Naive thymus-derived CD4-positive, alpha-beta T cell (primary cell): ENCODE measurements around the gene MYO9B. TPM values are rescaled to one million over a fixed set of nuclear protein-coding genes. Genes with fewer than 3 reads are reported as not detected.

Experiments used
- ATAC-seq: fragments of 150-1000 bp; cut with Tn5 transposase; 2 replicates; pipeline ENCODE4 v1.10.0; 2021; ENCODE audit warnings: mild to moderate bottlenecking, moderate library complexity
- CTCF ChIA-PET: fragments of 350-600 bp; sonication (Branson Sonifier 250); formaldehyde crosslinking; loops from one replicate; lab custom pipeline; 2021; ENCODE audit warnings: antibody characterized with exemption; lab: Charles Lee
- POLR2A ChIA-PET: fragments of 350-600 bp; sonication (Branson Sonifier 250); formaldehyde crosslinking; loops from one replicate; lab custom pipeline; 2021; ENCODE audit warnings: antibody characterized with exemption, inconsistent platforms; lab: Charles Lee
- DNase-seq, 9 donors: peaks; one replicate each; pipeline versions ENCODE4 v3.0.0 to v3.0.0-alpha.2; 2020 to 2022; ENCODE audit warnings: mixed read lengths in 1 of 9
- H3K27ac ChIP-seq: one replicate; pipeline ENCODE4 v1.7.0; 2013; ENCODE audit warnings: mild to moderate bottlenecking, low read depth, low read length, moderate library complexity
- H3K27me3 ChIP-seq, 2 donors: one replicate each; pipeline ENCODE4 v1.7.0; 2013; ENCODE audit warnings: low read length in 2 of 2, mild to moderate bottlenecking in 2 of 2, moderate library complexity in 2 of 2; ENCODE audit not compliant: control insufficient read depth in 2 of 2, insufficient read depth in 2 of 2
- H3K36me3 ChIP-seq, 3 experiments: 1 replicate in 2 of 3; 2 replicates in 1 of 3; pipeline ENCODE4 v1.7.0; 2013; ENCODE audit warnings: low read length in 3 of 3, mild to moderate bottlenecking in 3 of 3, moderate library complexity in 1 of 3; ENCODE audit not compliant: insufficient read depth in 3 of 3, control insufficient read depth in 2 of 3
- H3K4me1 ChIP-seq, 2 donors: one replicate each; pipeline ENCODE4 v1.7.0; 2013; ENCODE audit warnings: low read length in 2 of 2, mild to moderate bottlenecking in 2 of 2, moderate library complexity in 1 of 2; ENCODE audit not compliant: control insufficient read depth in 2 of 2, insufficient read depth in 2 of 2
- H3K4me3 ChIP-seq: 2 replicates; pipeline ENCODE4 v1.7.0; 2013; ENCODE audit warnings: mild to moderate bottlenecking, low read length
- H3K9me3 ChIP-seq, 3 experiments: 1 replicate in 2 of 3; 2 replicates in 1 of 3; pipeline ENCODE4 v1.7.0; 2013; ENCODE audit warnings: low read length in 3 of 3; ENCODE audit not compliant: control insufficient read depth in 2 of 3
- H3K27ac Mint-ChIP-seq, 9 donors: one replicate each; pipeline ENCODE4 v1.8.0; 2020 to 2022; ENCODE audit warnings: mixed read lengths in 9 of 9, mild to moderate bottlenecking in 8 of 9, moderate library complexity in 5 of 9, inconsistent platforms in 2 of 9
- H3K27me3 Mint-ChIP-seq, 5 donors: one replicate each; pipeline ENCODE4 v1.8.0; 2021 to 2022; ENCODE audit warnings: mixed read lengths in 5 of 5, mild to moderate bottlenecking in 1 of 5
- H3K36me3 Mint-ChIP-seq, 5 donors: one replicate each; pipeline ENCODE4 v1.8.0; 2020 to 2022; ENCODE audit warnings: mixed read lengths in 5 of 5, mild to moderate bottlenecking in 3 of 5, inconsistent platforms in 1 of 5
- H3K4me1 Mint-ChIP-seq, 7 donors: one replicate each; pipeline ENCODE4 v1.8.0; 2020 to 2022; ENCODE audit warnings: mixed read lengths in 7 of 7, mild to moderate bottlenecking in 3 of 7, inconsistent platforms in 1 of 7
- H3K4me3 Mint-ChIP-seq, 10 donors: one replicate each; pipeline ENCODE4 v1.8.0; 2020 to 2022; ENCODE audit warnings: mild to moderate bottlenecking in 10 of 10, mixed read lengths in 10 of 10, moderate library complexity in 6 of 10, inconsistent platforms in 2 of 10
- H3K9me3 Mint-ChIP-seq, 11 donors: one replicate each; pipeline ENCODE4 v1.8.0; 2020 to 2022; ENCODE audit warnings: mixed read lengths in 11 of 11, mild to moderate bottlenecking in 4 of 11, inconsistent platforms in 1 of 11, moderate library complexity in 1 of 11
- intact Hi-C, 2 donors: fragments of 100-400 bp; cut with micrococcal nuclease; formaldehyde crosslinking; loops; one replicate each; pipeline ENCODE4 v1.15.1; 2023
- polyA plus RNA-seq, 2 donors: library from polyadenylated mRNA; unstranded; fragments of 300-500 nt; fragmentation: Illumina TruSeq; gene quantifications; one replicate each; pipeline ENCODE4 v1.2.3, GENCODE V29; 2021
- total RNA-seq, 6 experiments: library from RNA in 5 of 6; stranded (reverse) in 5 of 6; gene quantifications; 1 replicate in 5 of 6; 2 replicates in 1 of 6; pipeline ENCODE4 v1.2.3 and lab custom pipeline; 2021 to 2026

MYO9B gene
- total and polyA plus RNA-seq, 7 experiments from 2014 or later, result 5.6 to 297 (median 165) TPM

DNA sequence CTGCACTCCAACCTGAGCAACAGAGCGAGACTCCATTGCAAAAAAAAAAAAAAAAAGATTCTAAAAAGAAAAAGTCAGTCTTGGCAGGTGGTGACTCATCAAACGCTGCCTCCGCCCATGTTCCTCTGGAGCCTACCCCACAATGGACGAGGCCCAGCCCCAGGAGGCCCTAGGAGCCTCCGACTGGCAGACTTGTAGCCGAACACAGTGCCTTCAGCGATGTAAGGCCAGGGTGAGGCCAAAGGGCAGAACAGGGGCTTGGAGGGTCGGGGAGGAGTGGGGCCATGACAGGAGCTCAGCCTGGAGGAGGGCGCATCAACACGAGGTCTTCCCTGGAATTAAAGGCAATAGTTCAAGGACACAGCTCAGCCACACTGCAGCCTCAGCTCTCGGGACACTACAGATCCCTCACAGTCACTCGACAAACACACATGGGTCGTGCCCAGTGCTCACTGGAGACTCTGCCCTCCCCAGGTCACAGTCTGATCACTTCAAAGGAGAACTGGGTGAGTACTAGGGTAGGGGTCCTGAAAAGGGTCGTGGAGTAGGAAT lies 144.7 kb downstream of the MYO9B start:
- no peak overlapping the region for H3K4me3 Mint-ChIP-seq
- no peaks in the 10 kb centered on the region for H3K27me3 Mint-ChIP-seq
- no peak overlapping the region for H3K4me3 ChIP-seq
- H3K27ac Mint-ChIP-seq, result peak overlapping the region in 1 of 9 donors; percentile 25
- CTCF ChIA-PET, result no interaction called here
- H3K9me3 Mint-ChIP-seq, result peaks cover 0 to 2% (median 0%) of the 10 kb centered on the region in 11 donors
- H3K27ac ChIP-seq, result no peak overlapping the region
- peaks cover 4 to 27% (median 16%) of the 10 kb centered on the region in 5 donors for H3K36me3 Mint-ChIP-seq
- H3K4me1 Mint-ChIP-seq, result peaks cover 0 to 8% (median 4%) of the 10 kb centered on the region in 7 donors
- H3K36me3 ChIP-seq, result peaks cover 0 to 26% (median 6%) of the 10 kb centered on the region in 3 experiments
- peaks cover 6 to 9% of the 10 kb centered on the region in 2 donors for H3K4me1 ChIP-seq
- no peak for DNase-seq
- H3K9me3 ChIP-seq, result no peaks in the 10 kb centered on the region
- POLR2A ChIA-PET, result interaction anchor here (1.2 kb wide), 1 partner anchor 24 kb away, joined by 3 read pairs; no protein-coding TSS in a partner anchor
- no peaks in the 10 kb centered on the region for H3K27me3 ChIP-seq
- intact Hi-C loops, result no loop called here
- ATAC-seq, result peak; percentile 23

DNA sequence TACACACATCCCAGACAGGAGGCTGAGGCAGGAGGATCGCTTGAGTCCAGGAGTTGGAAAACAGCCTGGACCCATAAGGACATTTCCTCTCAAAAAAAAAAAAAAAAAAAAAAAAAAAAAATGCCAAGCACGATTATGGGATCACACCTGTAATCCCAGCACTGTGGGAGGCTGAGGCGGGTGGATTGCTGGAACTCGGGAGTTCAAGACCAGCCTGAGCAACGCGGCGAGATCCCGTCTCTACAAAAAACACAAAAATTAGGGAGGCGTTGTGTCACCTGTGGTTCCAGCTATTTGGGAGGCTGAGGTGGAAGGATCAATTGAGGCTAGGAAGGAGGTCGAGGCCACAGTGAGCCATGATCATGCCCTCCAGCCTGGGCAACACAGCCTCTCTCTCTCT lies 149.5 kb downstream of the MYO9B start:
- Mint-ChIP-seq H3K4me3 (peak overlapping the region; percentile 43 to 98 (median 66)), H3K27ac (peak overlapping the region in 3 of 9 donors; percentile 43 to 97 (median 86)), H3K36me3 (peaks cover 0 to 4% (median 0%) of the 10 kb centered on the region in 5 donors), H3K9me3 (no peaks in the 10 kb centered on the region), H3K4me1 (peaks cover 3 to 8% (median 5%) of the 10 kb centered on the region in 7 donors), H3K27me3 (no peaks in the 10 kb centered on the region)
- CTCF ChIA-PET, result interaction anchor here (1.0 to 2.0 kb wide), 2 partner anchors 10 to 35 kb away, joined by 3 to 7 read pairs; no protein-coding TSS in a partner anchor
- no peaks in the 10 kb centered on the region for H3K27me3 ChIP-seq
- no peaks in the 10 kb centered on the region for H3K9me3 ChIP-seq
- intact Hi-C loops, result loop anchor here in 1 of 2 donors (5.0 kb wide), 1 partner anchor 683 kb away; the partner anchor contains the start of gene CHERP
- DNase-seq (no peak), ATAC-seq (no peak)
- H3K4me3 ChIP-seq, result no peak overlapping the region
- H3K4me1 ChIP-seq, result peaks cover 0 to 2% of the 10 kb centered on the region in 2 donors
- H3K36me3 ChIP-seq, result peaks cover 0 to 8% (median 0%) of the 10 kb centered on the region in 3 experiments
- peak overlapping the region; percentile 81 for H3K27ac ChIP-seq
- POLR2A ChIA-PET, result interaction anchor here (0.6 to 4.7 kb wide), 5 partner anchors 9 to 244 kb away, joined by 3 to 77 read pairs (median 3); partner anchors contain the start of gene USE1

DNA sequence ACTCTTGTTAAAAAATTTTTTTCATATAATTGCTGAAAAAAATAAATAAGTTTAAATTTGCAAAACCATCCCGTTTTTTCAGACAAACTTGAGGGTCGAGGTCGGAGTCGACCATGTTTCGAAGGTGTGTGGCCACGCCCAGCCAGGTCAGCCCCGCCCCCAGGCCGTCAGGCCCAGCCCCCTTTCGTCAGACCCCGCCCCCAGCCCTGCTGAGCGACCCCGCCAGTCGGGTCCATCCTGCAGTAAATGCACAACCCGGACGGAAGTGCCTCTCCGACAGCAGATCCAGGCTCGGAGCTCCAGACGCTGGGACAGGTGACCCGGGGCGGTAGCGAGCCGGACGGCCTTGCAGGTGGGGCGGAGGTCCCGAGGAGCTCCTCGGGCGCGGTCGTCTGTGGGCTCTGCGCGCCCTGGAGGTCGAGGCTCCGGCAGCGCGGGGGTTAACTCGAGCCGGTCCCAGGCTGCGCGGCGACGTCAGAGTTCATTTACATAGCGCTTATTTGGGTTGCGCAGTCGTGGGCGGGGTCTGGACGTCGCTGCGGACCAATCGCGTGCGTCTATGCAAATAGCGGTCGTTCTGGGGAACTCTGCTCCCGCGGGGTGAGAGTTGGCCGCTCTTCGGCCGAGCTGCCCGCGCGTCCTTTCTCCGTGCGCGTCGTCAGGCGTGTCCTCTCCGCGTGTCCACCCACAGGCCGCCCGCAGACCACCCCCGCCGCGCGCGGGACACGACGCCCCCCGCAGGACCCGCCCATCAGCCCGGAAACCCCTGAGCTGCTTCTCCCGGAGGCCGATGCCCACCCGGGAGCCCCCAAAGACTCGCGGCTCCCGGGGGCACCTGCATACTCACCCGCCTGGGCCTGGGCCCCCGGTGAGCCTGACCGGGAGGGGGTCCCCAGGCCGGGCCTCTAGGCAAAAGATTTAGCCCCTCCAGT lies 150.7 kb downstream of the MYO9B start, which contains the start of gene OCEL1:
TSS of gene OCEL1 (plus strand) at position 225 of the 932 bp plus-strand sequence. CDS start at position 247, 22 bp downstream.
- H3K27ac ChIP-seq, result peak within 1 kb of the TSS; percentile 81
- peaks cover 0 to 2% of the 10 kb centered on the region in 2 donors for H3K4me1 ChIP-seq
- CTCF ChIA-PET, result interaction anchor here (1.0 to 2.0 kb wide), 4 partner anchors 9 to 34 kb away, joined by 3 to 7 read pairs (median 4); partner anchors contain the start of gene USE1
- H3K36me3 ChIP-seq, result peaks cover 0 to 11% (median 0%) of the 10 kb centered on the region in 3 experiments
- peak; percentile 94 for ATAC-seq
- Mint-ChIP-seq H3K36me3 (peaks cover 0 to 4% (median 0%) of the 10 kb centered on the region in 5 donors), H3K27me3 (no peaks in the 10 kb centered on the region), H3K27ac (peak within 1 kb of the TSS; percentile 86 to 99 (median 97)), H3K9me3 (no peaks in the 10 kb centered on the region), H3K4me1 (peaks cover 3 to 8% (median 5%) of the 10 kb centered on the region in 7 donors), H3K4me3 (peak within 1 kb of the TSS; percentile 82 to 98 (median 94))
- H3K27me3 ChIP-seq, result no peaks in the 10 kb centered on the region
- POLR2A ChIA-PET, result interaction anchor here (0.5 to 4.7 kb wide), 14 partner anchors 9 to 243 kb away, joined by 3 to 77 read pairs (median 4); partner anchors contain the start of genes USE1 and USHBP1
- H3K4me3 ChIP-seq, result peak within 1 kb of the TSS; percentile 98
- intact Hi-C loops, result loop anchor here (1.0 to 5.0 kb wide), 9 partner anchors 9 to 684 kb away; partner anchors contain the start of genes BABAM1 (in 2 of the 2), HAUS8 (in 2 of the 2), MYO9B (in 2 of the 2) and USE1 (in 2 of the 2)
- DNase-seq, result peak; percentile 91 to 98 (median 97)
- no peaks in the 10 kb centered on the region for H3K9me3 ChIP-seq

DNA sequence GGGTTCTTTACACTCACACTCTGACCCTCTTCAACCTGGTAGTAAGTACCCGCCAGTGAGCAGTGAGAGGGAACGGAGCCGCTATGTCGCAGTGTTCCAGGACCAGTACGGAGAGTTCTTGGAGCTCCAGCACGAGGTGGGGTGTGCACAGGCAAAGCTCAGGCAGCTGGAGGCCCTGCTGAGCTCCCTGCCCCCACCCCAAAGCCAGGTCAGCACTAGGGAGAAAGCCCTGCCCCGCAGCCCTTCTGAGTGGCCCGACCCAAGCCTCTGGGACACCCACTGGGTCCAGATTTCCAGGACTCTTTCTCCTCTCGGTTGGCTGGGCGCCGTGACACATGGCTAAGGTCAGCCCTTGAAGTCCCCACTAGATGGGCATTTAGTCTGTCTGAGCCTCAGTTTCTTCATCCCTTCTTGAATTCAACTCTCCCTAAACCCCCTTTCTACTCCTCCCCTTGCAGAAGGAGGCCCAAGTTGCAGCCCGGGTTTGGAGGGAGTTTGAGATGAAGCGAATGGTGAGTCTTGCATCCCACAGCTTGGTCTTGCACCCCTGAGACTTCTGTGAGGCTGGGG lies 152.3 kb downstream of the MYO9B start:
- no peak overlapping the region for H3K27ac ChIP-seq
- Mint-ChIP-seq H3K27ac (peak overlapping the region in 1 of 9 donors; percentile 81), H3K27me3 (no peaks in the 10 kb centered on the region), H3K4me1 (peaks cover 5 to 8% (median 6%) of the 10 kb centered on the region in 7 donors), H3K4me3 (peak overlapping the region in 6 of 10 donors; percentile 25 to 98 (median 90)), H3K9me3 (no peaks in the 10 kb centered on the region), H3K36me3 (peaks cover 0 to 4% (median 0%) of the 10 kb centered on the region in 5 donors)
- H3K4me1 ChIP-seq, result peaks cover 0 to 2% of the 10 kb centered on the region in 2 donors
- no peak for ATAC-seq
- POLR2A ChIA-PET, result interaction anchor here (2.6 to 4.7 kb wide), 3 partner anchors 8 to 44 kb away, joined by 17 to 77 read pairs (median 37); partner anchors contain the start of gene USE1
- peaks cover 0 to 15% (median 3%) of the 10 kb centered on the region in 3 experiments for H3K36me3 ChIP-seq
- H3K9me3 ChIP-seq, result no peaks in the 10 kb centered on the region
- intact Hi-C loops, result loop anchor here in 1 of 2 donors (5.0 kb wide), 1 partner anchor 686 kb away; the partner anchor contains the start of gene CHERP
- H3K27me3 ChIP-seq, result no peaks in the 10 kb centered on the region
- CTCF ChIA-PET, result interaction anchor here (0.7 kb wide), 1 partner anchor 15 kb away, joined by 4 read pairs; no protein-coding TSS in a partner anchor
- DNase-seq, result no peak
- no peak overlapping the region for H3K4me3 ChIP-seq

DNA sequence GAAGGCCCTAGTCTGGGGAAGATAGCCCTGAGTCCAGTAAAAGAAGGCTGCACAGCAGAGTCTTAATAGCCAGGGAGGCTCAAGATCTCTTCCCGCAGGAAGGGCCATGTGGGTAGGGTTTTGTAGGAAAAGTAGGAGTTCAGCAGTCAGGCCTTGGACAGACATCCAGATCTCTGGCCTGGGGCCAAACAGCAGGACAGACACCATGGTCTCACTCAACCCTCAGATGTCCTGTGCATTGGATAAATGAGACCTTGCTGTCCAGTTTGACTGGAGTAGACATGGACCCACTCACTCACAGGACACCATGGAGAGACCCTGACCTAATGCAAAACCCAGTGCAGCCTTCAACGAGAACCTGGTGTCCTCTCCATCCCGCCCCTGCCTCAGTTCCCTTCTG lies 154.3 kb downstream of the MYO9B start:
- CTCF ChIA-PET, result interaction anchor here (0.5 kb wide), 1 partner anchor 25 kb away, joined by 3 read pairs; no protein-coding TSS in a partner anchor

More for the DNA sequence above, 154.3 kb downstream of the MYO9B start:
- Mint-ChIP-seq H3K9me3 (no peaks in the 10 kb centered on the region), H3K27ac (no peak overlapping the region), H3K27me3 (no peaks in the 10 kb centered on the region), H3K4me3 (no peak overlapping the region), H3K4me1 (peaks cover 9 to 24% (median 16%) of the 10 kb centered on the region in 7 donors), H3K36me3 (peaks cover 0 to 4% (median 0%) of the 10 kb centered on the region in 5 donors)
- Histone ChIP-seq H3K27me3 (no peaks in the 10 kb centered on the region), H3K36me3 (peaks cover 0 to 15% (median 3%) of the 10 kb centered on the region in 3 experiments), H3K9me3 (no peaks in the 10 kb centered on the region), H3K27ac (no peak overlapping the region), H3K4me1 (peaks cover 2 to 9% of the 10 kb centered on the region in 2 donors), H3K4me3 (no peak overlapping the region)
- POLR2A ChIA-PET, result interaction anchor here (1.0 kb wide), 1 partner anchor 15 kb away, joined by 4 read pairs; the partner anchor contains the start of gene USE1
- DNase-seq (no peak), ATAC-seq (no peak)
- intact Hi-C loops, result loop anchor here in 1 of 2 donors (5.0 kb wide), 1 partner anchor 688 kb away; the partner anchor contains the start of gene CHERP
